Lung (tissue), 12 donors: ENCODE results near the gene FRMD8. TPM values are rescaled to one million over a fixed set of nuclear protein-coding genes. Genes with fewer than 3 reads are reported as not detected.
A peak's percentile ranks its signal among the peaks of the same experiment; 100 is the strongest.

Source experiments
- ATAC-seq: fragments of 200-7000 bp; cut with Tn5 transposase; one replicate; pipeline ENCODE4 v1.9.1; 2020; ENCODE audit warnings: moderate number of reproducible peaks; ENCODE audit not compliant: insufficient read depth, low FRiP score
- DNase-seq, 3 donors: peaks; one replicate each; pipeline ENCODE4 v3.0.0-alpha.2; 2013 to 2017
- H3K27ac ChIP-seq, 2 donors: one replicate each; pipeline ENCODE4 v1.5.1; 2013; ENCODE audit warnings: mild to moderate bottlenecking in 2 of 2, moderate library complexity in 2 of 2, control low read depth in 1 of 2, inconsistent platforms in 1 of 2, low read depth in 1 of 2, low read length in 1 of 2
- H3K27me3 ChIP-seq, 3 donors: one replicate each; pipeline ENCODE4 v1.5.1; 2013; ENCODE audit warnings: low read length in 2 of 3; ENCODE audit not compliant: control insufficient read depth in 3 of 3, insufficient read depth in 3 of 3
- H3K36me3 ChIP-seq, 4 donors: one replicate each; pipeline ENCODE4 v1.5.1; 2013; ENCODE audit warnings: low read length in 4 of 4, mild to moderate bottlenecking in 1 of 4, moderate library complexity in 1 of 4; ENCODE audit not compliant: control insufficient read depth in 4 of 4, insufficient read depth in 4 of 4
- H3K4me1 ChIP-seq, 5 donors: one replicate each; pipeline ENCODE4 v1.5.1; 2013; ENCODE audit warnings: low read length in 5 of 5, mild to moderate bottlenecking in 2 of 5, moderate library complexity in 1 of 5; ENCODE audit not compliant: control insufficient read depth in 5 of 5, insufficient read depth in 5 of 5
- H3K4me3 ChIP-seq: one replicate; pipeline ENCODE4 v1.5.1; 2013; ENCODE audit warnings: mild to moderate bottlenecking, control low read depth, moderate library complexity
- H3K9ac ChIP-seq, 2 donors: one replicate each; pipeline ENCODE4 v1.5.1; 2013; ENCODE audit warnings: low read length in 2 of 2, control low read depth in 1 of 2; ENCODE audit not compliant: insufficient read depth in 1 of 2
- H3K9me3 ChIP-seq, 4 donors: one replicate each; pipeline ENCODE4 v1.5.1; 2013; ENCODE audit warnings: low read length in 3 of 4, mild to moderate bottlenecking in 1 of 4, moderate library complexity in 1 of 4; ENCODE audit not compliant: control insufficient read depth in 4 of 4, insufficient read depth in 3 of 4
- WGBS, 2 donors: extraction: QIAGEN DNeasy Blood & Tissue Kit; methylation state at CpG; one replicate each; pipeline ENCODE4 v1.1.7; 2013; 5-methylcytosine and 5-hydroxymethylcytosine counted together
- polyA plus RNA-seq, 2 donors: library from polyadenylated mRNA; stranded (reverse); fragments of 200-250 nt; gene quantifications; one replicate each; pipeline ENCODE4 v1.2.1, GENCODE V29; 2013
- total RNA-seq, 2 donors: library from RNA; depleted of rRNA in 1 of 2; stranded (reverse); fragments of >200 nt in 1 of 2; gene quantifications; one replicate each; pipeline ENCODE4 v1.2.1, GENCODE V29; 2014 to 2021
- TF ChIP-seq, protein P1 (sequence below): IDR thresholded peaks from 2 replicates; pipeline ENCODE4 v1.5.1; 2012; ENCODE audit warnings: mild to moderate bottlenecking; ENCODE audit errors: control extremely low read depth, extremely low read depth
- donor health status: control.
- donor health status: control.
- donor health status: Bipolar disorder and iron deficiency.
- donor health status: healthy.
- donor health status: DM: yes; HTN: yes; CAD: no.

FRMD8 gene
- total and polyA plus RNA-seq, 4 donors: 15.8 to 39.9 (median 22.1) TPM

DNA sequence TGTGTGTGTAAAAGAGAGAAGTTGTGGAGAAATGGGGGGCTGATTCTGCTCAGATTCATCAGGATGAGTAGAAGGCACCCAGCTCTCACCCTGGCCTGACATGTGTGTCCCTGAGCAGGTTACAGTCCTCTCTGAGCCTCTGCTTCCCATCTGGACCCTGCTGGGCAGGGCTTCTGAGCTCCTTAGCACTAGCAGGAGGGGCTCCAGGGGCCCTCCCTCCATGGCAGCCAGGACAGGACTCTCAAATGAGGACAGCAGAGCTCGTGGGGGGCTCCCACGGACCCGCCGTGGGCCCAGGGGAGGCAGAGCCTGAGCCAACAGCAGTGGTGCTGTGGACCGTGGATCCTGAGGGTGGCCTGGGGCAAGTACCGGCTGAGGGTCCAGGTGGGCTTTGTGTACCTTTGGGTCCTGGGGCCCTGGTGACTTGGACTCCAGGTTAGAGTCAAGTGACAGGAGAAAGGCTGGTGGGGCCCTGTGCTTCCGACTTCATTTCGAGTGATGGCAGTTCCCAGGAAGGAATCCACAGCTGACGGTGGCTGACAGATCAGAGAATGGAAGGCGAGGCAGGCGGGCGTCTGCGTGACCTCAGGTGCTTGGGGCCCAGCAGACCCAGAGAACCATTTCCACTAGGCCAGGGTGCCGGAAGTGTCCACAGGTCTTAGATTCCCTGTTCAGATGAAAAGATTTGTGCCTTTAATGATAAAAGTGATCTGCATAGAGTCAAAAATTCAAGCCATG lies 58.0 kb downstream of the FRMD8 start:
- ATAC-seq (no peak), DNase-seq (no peak)
- Histone ChIP-seq H3K36me3 (peaks cover 0 to 39% (median 5%) of the 10 kb centered on the region in 4 donors), H3K4me3 (no peak overlapping the region), H3K9ac (no peak overlapping the region), H3K4me1 (peaks cover 0 to 10% (median 2%) of the 10 kb centered on the region in 5 donors), H3K27ac (peak overlapping the region; percentile 4 to 46), H3K9me3 (peaks cover 0 to 3% (median 0%) of the 10 kb centered on the region in 4 donors), H3K27me3 (no peaks in the 10 kb centered on the region)
- TF ChIP-seq, protein P1, sequence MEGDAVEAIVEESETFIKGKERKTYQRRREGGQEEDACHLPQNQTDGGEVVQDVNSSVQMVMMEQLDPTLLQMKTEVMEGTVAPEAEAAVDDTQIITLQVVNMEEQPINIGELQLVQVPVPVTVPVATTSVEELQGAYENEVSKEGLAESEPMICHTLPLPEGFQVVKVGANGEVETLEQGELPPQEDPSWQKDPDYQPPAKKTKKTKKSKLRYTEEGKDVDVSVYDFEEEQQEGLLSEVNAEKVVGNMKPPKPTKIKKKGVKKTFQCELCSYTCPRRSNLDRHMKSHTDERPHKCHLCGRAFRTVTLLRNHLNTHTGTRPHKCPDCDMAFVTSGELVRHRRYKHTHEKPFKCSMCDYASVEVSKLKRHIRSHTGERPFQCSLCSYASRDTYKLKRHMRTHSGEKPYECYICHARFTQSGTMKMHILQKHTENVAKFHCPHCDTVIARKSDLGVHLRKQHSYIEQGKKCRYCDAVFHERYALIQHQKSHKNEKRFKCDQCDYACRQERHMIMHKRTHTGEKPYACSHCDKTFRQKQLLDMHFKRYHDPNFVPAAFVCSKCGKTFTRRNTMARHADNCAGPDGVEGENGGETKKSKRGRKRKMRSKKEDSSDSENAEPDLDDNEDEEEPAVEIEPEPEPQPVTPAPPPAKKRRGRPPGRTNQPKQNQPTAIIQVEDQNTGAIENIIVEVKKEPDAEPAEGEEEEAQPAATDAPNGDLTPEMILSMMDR: no peak
- WGBS, 2 donors: 83 to 89% methylated on average over 14 of the region's 14 CpGs

- ATAC-seq: no peak
- WGBS, 2 donors: 89 to 94% methylated on average over 15 of the region's 15 CpGs
- peaks cover 0 to 39% (median 5%) of the 10 kb centered on the region in 4 donors for H3K36me3 ChIP-seq
These were observed 58.7 kb downstream of the FRMD8 start for GRCh38 chr11:65445101-65445603.

GRCh38 chr11:65445604-65446445 lies 59.4 kb downstream of the FRMD8 start:
- H3K4me3 ChIP-seq: no peak overlapping the region
- no peak for DNase-seq
- peak overlapping the region; percentile 12 to 37 for H3K27ac ChIP-seq
- peaks cover 0 to 10% (median 2%) of the 10 kb centered on the region in 5 donors for H3K4me1 ChIP-seq
- TF ChIP-seq, protein P1: no peak
- H3K9me3 ChIP-seq: peaks cover 0 to 3% (median 0%) of the 10 kb centered on the region in 4 donors
- no peak overlapping the region for H3K9ac ChIP-seq
- no peaks in the 10 kb centered on the region for H3K27me3 ChIP-seq
- no peak for ATAC-seq
- WGBS, 2 donors: 82 to 89% methylated on average over 11 of the region's 11 CpGs
- H3K36me3 ChIP-seq: peaks cover 0 to 36% (median 5%) of the 10 kb centered on the region in 4 donors

More at GRCh38 chr11:65445101-65445603, 58.7 kb downstream of the FRMD8 start:
- no peaks in the 10 kb centered on the region for H3K27me3 ChIP-seq
- peaks cover 0 to 10% (median 2%) of the 10 kb centered on the region in 5 donors for H3K4me1 ChIP-seq
- no peak for DNase-seq
- H3K4me3 ChIP-seq: no peak overlapping the region
- TF ChIP-seq, protein P1: no peak
- no peak overlapping the region for H3K9ac ChIP-seq
- H3K27ac ChIP-seq: peak overlapping the region in 1 of 2 donors; percentile 27
- H3K9me3 ChIP-seq: peaks cover 0 to 3% (median 0%) of the 10 kb centered on the region in 4 donors
